ENCODE results near the gene SELENON.

The SELENON gene

GRCh38 chr1:25793585-25794170, 6.3 kb upstream of the SELENON start:
- no peaks in the 10 kb centered on the region for H3K9me3 ChIP-seq
- H3K36me3 ChIP-seq: no peaks in the 10 kb centered on the region
- TF ChIP-seq, protein P1, sequence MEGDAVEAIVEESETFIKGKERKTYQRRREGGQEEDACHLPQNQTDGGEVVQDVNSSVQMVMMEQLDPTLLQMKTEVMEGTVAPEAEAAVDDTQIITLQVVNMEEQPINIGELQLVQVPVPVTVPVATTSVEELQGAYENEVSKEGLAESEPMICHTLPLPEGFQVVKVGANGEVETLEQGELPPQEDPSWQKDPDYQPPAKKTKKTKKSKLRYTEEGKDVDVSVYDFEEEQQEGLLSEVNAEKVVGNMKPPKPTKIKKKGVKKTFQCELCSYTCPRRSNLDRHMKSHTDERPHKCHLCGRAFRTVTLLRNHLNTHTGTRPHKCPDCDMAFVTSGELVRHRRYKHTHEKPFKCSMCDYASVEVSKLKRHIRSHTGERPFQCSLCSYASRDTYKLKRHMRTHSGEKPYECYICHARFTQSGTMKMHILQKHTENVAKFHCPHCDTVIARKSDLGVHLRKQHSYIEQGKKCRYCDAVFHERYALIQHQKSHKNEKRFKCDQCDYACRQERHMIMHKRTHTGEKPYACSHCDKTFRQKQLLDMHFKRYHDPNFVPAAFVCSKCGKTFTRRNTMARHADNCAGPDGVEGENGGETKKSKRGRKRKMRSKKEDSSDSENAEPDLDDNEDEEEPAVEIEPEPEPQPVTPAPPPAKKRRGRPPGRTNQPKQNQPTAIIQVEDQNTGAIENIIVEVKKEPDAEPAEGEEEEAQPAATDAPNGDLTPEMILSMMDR (IDR thresholded peaks at IDR 0.05): no peak
- DNase-seq: no peak
- peak overlapping the region; percentile 38 to 62 for H3K27ac ChIP-seq
- H3K4me1 ChIP-seq: peaks cover 0 to 15% (median 9%) of the 10 kb centered on the region in 4 donors
- H3K4me3 ChIP-seq: no peak overlapping the region
- no peaks in the 10 kb centered on the region for H3K27me3 ChIP-seq
- intact Hi-C loops (cut with DNase I; ENCODE audit: low total_unique reads): no loop called here

DNA sequence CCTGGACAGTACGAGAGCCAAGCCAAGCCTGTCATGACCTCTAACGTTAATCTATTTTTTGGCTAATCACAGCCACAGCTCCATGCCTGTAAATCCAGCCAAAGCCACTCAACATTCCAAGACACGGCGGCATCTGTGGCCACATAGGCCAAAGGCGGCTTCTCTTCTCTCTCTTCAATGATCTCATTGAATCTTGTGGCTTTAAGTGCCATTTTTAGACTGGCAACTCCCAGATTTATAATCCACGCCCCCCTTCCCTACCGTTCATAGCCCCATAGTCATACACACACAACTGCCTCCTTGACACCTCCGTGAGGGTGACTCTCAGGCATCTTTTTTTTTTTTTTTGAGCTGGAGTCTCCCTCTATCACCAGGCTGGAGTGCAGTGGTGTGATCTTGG, 5.7 kb upstream of the SELENON start:
- intact Hi-C loops (cut with DNase I; ENCODE audit: low total_unique reads): no loop called here
- Histone ChIP-seq H3K4me1 (peaks cover 0 to 16% (median 12%) of the 10 kb centered on the region in 4 donors), H3K4me3 (no peak overlapping the region), H3K9me3 (no peaks in the 10 kb centered on the region), H3K27me3 (no peaks in the 10 kb centered on the region), H3K36me3 (no peaks in the 10 kb centered on the region), H3K27ac (peak overlapping the region; percentile 38 to 62)
- no peak for DNase-seq
- TF ChIP-seq, protein P1 (IDR thresholded peaks at IDR 0.05): no peak

DNA sequence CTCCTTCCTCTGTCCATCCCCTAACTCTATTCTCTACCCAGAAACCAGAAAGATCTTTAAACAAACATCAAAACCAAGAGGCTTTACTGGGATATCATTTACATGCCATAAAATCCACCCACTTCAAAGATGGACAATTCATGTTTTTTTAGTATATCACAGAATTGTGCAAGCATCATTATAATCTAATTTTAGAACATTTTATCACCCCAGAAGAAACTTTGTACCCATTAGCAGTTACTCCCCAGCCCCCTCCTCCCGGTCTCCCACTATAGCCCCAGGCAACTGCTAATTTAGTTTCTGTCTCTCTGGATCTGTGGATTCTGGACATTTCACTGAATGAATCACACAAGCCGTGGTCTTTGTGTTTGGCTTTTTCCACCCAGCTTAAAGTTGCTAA, 4.8 kb upstream of the SELENON start:
- Histone ChIP-seq H3K36me3 (no peaks in the 10 kb centered on the region), H3K4me3 (no peak overlapping the region), H3K4me1 (peaks cover 0 to 21% (median 17%) of the 10 kb centered on the region in 4 donors), H3K27me3 (no peaks in the 10 kb centered on the region), H3K9me3 (no peaks in the 10 kb centered on the region), H3K27ac (no peak overlapping the region)
- intact Hi-C loops (cut with DNase I; ENCODE audit: low total_unique reads): loop anchor here (5.0 kb wide), 1 partner anchor 103 kb away; no protein-coding TSS in a partner anchor
- TF ChIP-seq, protein P1 (IDR thresholded peaks at IDR 0.05): no peak
- DNase-seq: no peak

GRCh38 chr1:25795946-25796810, 3.8 kb upstream of the SELENON start:
- intact Hi-C loops (cut with DNase I; ENCODE audit: low total_unique reads): loop anchor here (2.0 to 5.0 kb wide), 2 partner anchors 104 to 187 kb away; no protein-coding TSS in a partner anchor
- H3K36me3 ChIP-seq: no peaks in the 10 kb centered on the region
- H3K27me3 ChIP-seq: no peaks in the 10 kb centered on the region
- peak overlapping the region in 1 of 2 donors; percentile 20 for H3K27ac ChIP-seq
- no peak for DNase-seq
- H3K4me3 ChIP-seq: no peak overlapping the region
- TF ChIP-seq, protein P1 (IDR thresholded peaks at IDR 0.05): no peak
- H3K9me3 ChIP-seq: no peaks in the 10 kb centered on the region
- H3K4me1 ChIP-seq: peaks cover 0 to 27% (median 24%) of the 10 kb centered on the region in 4 donors

GRCh38 chr1:25796811-25797458, 3.1 kb upstream of the SELENON start:
- Histone ChIP-seq H3K27me3 (no peaks in the 10 kb centered on the region), H3K4me3 (no peak overlapping the region), H3K27ac (peak overlapping the region in 1 of 2 donors; percentile 20), H3K9me3 (no peaks in the 10 kb centered on the region), H3K36me3 (no peaks in the 10 kb centered on the region), H3K4me1 (peaks cover 0 to 34% (median 29%) of the 10 kb centered on the region in 4 donors)
- intact Hi-C loops (cut with DNase I; ENCODE audit: low total_unique reads): loop anchor here (2.0 to 5.0 kb wide), 2 partner anchors 105 to 188 kb away; no protein-coding TSS in a partner anchor
- peak; percentile 88 to 89 for DNase-seq
- TF ChIP-seq, protein P1 (IDR thresholded peaks at IDR 0.05): peak; percentile 69 to 84

Data from tibial artery (tissue), 4 donors.